ENCODE results near the gene CCDC3.

CCDC3 gene

GRCh38 chr10:12919574-12919973 is 81.9 kb downstream of the CCDC3 start:
- no peak for DNase-seq

DNA sequence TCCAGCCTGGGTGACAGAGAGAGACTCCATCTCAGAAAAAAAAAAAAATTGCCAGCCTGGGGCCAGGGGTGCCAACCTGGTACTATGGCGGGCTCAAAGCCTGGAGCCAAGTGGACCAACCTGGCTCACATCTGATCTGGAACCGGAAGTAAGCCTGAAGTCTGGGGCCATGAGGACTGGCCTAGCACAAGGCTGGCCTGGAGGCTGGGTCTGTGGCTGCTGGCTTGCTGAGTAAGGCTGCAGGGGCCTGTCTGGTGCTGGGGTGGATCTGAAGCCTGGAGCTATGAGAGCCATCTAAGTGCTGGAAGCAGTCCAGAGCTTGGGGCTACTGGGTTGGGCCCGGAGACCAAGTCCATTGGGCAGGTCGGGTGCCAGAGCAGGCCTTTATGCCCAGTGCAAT is 84.9 kb downstream of the CCDC3 start:
- DNase-seq: no peak

- no peak for DNase-seq
These were observed 85.8 kb downstream of the CCDC3 start for GRCh38 chr10:12915637-12916168.

GRCh38 chr10:12914111-12914510 is 87.4 kb downstream of the CCDC3 start:
- DNase-seq: no peak

DNA sequence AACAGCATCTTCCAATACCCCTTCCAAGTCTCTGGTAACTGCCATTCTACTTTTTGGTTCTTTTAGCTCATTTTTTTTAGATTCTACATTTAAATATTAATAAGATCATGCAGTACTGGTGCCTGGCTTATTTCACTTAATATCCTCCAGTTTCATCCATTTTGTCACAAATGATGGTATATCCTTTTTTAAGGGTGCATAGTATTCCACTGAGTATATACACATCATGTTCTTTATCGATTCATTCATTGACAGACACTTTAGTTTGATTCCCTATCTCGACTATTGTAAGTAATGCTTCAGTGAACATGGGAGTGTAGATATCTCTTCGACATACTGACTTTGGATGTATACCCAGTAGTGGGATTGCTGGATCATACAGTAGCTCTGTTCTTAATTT is 89.7 kb downstream of the CCDC3 start:
- no peak for DNase-seq

- DNase-seq: no peak
These were observed 90.7 kb downstream of the CCDC3 start for GRCh38 chr10:12910835-12911234.

DNA sequence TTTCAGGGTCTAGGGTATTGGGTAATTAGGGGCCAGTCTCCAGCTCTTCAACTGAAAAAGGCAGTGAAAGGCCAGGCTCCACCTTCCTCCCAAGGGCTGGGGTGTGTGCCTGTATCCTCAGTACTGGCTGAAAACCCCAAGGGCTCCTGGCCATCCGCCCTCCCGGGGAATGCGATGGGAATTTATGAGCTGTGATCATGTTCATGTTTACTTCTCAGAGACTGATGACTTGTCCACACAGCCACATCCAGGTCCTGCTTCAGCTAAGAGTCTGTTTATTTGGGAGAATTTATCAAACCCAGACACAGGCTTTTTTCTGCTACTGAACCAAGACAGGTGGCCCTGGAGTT is 91.7 kb downstream of the CCDC3 start:
- DNase-seq: no peak

DNA sequence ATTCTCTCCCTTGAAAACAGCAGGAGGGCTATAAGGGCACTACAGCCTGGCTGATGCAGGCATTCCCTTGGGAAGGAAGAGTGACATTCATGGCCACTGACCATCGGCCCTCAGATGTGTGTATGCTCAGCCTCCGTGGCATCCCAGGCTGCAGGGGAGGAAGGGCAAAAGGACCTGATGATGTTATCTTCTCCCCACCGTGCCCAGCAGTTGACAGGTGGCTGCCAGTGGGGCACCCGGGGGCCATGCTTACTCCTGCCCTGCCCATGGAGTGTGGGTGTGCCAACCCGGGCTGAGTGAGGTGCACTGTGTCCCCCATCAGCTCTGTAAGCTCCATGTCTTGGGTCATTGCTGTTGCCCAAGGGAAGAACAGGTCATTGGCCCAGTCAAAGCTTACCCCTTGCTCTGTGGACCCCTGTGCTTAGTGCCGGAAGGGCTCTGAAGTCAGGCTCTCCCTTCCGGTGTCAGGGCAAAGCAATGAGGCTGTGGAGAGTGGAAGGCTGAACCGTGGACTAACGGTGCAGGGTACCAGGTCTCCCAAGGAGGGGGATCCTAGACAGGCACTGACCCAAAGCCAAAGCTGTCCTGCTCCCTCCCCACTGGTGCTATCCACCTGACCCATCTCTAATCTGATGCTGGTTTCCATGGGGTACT is 92.2 kb downstream of the CCDC3 start:
- DNase-seq: no peak

DNA sequence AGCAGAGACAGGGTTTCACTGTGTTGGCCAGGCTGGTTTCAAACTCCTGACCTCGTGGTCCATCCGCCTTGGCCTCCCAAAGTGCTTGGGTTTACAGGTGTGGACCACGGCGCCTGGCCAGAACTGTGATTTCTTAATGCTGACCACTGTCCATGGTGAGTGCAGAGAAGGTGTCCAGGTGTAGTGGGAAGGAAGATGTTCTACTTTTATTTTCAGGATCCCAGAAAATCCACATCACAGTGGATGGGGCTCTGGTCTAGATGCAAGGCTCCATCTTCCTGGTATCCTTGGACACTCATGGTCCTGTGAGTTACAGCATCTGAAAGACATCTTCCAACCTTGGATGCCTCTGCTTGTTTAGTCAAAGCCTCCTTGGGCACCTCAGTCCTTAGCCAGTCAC is 92.7 kb downstream of the CCDC3 start:
- no peak for DNase-seq

- DNase-seq: no peak
These were observed 93.9 kb downstream of the CCDC3 start for GRCh38 chr10:12907656-12908055.

DNA sequence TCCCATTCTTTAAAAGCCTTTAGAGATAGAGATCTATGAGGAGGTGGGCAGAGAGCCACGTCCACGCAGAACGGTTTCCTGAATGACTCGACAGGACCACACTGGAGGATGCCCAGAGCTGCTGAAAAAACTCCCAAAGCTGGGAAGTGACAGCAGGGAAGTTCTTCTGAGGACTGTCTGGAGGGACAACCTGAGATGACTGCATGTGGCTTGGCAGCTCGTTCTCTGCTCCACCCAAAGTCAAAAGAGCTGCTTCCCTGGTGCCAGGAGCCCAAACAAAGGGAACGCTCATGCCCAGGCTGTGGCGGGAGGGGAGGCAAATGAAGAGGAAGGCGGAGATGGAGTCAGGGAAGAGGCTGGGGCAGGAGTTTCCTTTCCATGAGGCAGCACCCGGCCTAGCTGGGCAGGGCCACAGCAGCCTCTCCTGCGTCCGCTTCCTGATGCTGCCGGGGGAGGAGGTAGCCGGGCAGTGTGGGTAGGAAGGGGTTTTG is 95.4 kb downstream of the CCDC3 start:
- no peak for DNase-seq

GRCh38 chr10:12905067-12905466 is 96.4 kb downstream of the CCDC3 start:
- DNase-seq: no peak

- DNase-seq: no peak
These were observed 98.6 kb downstream of the CCDC3 start for GRCh38 chr10:12902851-12903358.

GRCh38 chr10:12902135-12902572 is 99.4 kb downstream of the CCDC3 start:
- DNase-seq: peak; percentile 59

GRCh38 chr10:12899546-12899945 is 102.0 kb downstream of the CCDC3 start:
- DNase-seq: no peak

GRCh38 chr10:12898271-12898670 is 103.2 kb downstream of the CCDC3 start:
- DNase-seq: no peak

DNA sequence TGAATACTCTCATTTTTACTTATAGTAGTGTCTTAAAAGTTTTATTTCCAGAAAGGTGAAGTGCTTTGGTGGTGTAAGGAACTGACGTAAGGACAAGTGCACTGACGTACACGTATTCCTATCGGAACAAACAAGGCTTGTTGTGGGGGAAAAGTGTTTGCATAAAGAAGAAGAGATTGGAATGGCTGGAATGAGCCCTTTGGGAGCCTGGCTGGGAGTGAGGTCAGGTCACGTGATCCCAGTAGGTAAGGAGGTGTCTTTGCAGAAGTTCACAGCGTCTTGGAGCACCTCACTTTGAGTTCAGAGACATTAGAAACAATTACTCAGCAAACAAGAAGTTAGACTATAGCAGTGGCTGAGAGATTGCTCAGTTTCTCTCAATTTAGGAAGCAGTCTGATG is 104.2 kb downstream of the CCDC3 start:
- no peak for DNase-seq

DNA sequence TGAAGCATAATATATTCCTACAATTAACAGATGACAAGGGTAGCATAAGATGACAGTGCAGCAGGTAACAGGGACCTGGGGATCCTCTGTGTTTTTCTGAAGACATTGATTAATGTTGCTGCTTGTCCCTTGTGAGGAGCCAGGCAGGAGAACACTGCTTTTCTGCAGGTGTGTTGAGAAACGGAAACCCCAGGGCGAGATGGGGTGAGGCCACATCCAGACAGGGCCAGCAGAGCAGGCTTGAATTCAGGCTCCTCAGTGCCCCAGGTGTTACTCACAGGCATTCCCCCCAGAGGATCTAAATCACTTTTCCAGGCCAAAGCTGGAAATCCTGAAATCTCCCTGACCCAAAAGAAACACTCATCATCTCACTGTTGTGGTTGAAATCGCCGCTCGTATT is 105.3 kb downstream of the CCDC3 start:
- DNase-seq: no peak

- no peak for DNase-seq
These were observed 108.6 kb downstream of the CCDC3 start for GRCh38 chr10:12892924-12893323.

DNA sequence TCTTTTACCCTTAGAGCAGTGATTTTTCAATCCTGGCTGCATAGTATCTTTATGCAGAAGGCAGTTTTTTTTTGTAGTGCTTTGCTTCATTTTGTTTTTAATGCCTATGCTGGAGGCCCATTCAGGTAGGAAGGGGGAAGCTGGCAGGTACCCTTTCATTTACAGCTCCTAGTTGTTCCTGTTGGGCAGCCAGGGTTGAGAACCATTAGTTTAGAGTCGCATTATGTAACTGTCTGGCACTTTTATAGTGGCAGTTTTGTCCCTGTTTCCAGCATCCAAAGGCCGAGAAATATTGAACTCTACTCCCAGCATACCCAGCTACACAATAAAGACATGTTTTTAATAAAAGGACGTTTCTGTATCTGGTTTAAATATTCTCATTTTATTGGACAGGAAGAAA is 110.6 kb downstream of the CCDC3 start:
- no peak for DNase-seq

DNA sequence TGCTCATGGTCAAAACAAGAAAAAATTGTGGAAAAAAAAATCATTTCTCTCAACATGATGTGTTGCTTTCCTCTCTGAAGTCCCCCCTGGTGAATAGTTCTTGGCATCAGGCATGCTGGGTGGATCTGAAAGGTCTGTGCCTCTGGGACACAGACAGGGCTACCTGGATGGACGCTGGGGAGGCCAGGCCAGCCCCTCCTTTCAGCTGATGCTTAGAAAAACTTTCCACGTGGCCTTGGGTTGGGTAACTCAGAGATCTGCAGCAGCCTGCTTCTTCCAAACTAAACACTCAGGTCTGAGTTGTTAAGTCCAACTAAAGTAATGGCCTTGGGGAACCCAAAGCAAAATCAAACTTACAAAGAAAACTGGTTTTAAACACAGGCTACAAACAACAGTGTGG is 113.0 kb downstream of the CCDC3 start:
- DNase-seq: no peak

GRCh38 chr10:12887780-12888179 is 113.7 kb downstream of the CCDC3 start:
- no peak for DNase-seq

- no peak for DNase-seq
These were observed 116.7 kb downstream of the CCDC3 start for GRCh38 chr10:12884851-12885250.

DNA sequence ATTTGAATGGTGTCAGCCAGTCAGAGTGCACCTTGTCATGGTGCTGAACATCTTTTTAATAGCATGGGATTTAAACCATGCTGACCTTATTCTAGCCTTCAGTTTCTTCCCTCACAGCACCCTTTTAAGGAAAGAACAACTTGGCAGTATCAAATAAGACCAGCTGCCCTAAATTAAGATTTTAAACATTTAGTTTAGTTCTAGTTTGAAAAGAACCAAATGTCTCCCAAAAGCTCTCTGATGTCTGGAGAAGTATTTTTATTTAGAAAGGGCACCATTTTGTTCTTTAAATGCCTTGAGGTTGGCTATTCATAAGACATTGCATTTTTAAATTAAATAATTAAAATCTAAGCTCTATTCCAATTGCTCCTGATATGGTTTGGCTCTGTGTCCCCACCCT is 121.1 kb downstream of the CCDC3 start:
- no peak for DNase-seq

GRCh38 chr10:12877150-12877549 is 124.4 kb downstream of the CCDC3 start:
- no peak for DNase-seq

Measured in OCI-M1 (cell line).